SH-SY5Y (cell line): ENCODE measurements around the gene MRO.

Experiments used
- GATA2 ChIP-seq: IDR thresholded peaks from 2 replicates; pipeline ENCODE4 v1.6.1; 2011; ENCODE audit warnings: mild to moderate bottlenecking, low read depth, low read length
- GATA3 ChIP-seq: IDR thresholded peaks from 2 replicates; pipeline ENCODE4 v1.6.1; 2011; ENCODE audit warnings: low read depth, mild to moderate bottlenecking, low read length, moderate library complexity

- no peak for TF ChIP-seq GATA2
- no peak for TF ChIP-seq GATA3
Observed at GRCh38 chr18:50790241-50790640, 29.6 kb downstream of the MRO start.
